Islet of Langerhans (tissue), 1 donor: Measurements from ENCODE around the gene STT3B.

Experiments used
- FAIRE-seq: peaks from one replicate; lab custom pipeline; 2011; peaks lifted over from hg19 to GRCh38; lab: Jason Lieb, UNC

Gene STT3B

DNA sequence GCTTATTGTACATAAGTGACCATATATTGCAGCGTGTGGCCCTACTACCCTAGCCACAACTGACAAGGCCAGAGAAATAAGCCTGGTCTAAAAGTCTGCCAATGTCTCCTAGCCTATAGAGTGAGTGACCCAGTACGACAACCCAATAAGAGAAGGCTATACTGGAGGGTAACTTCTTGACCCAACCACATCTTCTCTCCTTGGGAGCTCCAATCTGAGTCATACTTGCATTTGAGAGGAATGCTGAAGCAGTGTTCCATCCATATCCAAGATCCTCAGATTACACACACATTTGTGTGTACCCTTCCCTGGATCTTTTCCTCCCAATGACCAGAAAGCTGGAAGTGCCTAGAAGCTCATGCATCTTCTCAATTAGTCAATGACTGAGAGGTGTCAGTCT lies 11.3 kb upstream of the STT3B start:
- no peak for FAIRE-seq

DNA sequence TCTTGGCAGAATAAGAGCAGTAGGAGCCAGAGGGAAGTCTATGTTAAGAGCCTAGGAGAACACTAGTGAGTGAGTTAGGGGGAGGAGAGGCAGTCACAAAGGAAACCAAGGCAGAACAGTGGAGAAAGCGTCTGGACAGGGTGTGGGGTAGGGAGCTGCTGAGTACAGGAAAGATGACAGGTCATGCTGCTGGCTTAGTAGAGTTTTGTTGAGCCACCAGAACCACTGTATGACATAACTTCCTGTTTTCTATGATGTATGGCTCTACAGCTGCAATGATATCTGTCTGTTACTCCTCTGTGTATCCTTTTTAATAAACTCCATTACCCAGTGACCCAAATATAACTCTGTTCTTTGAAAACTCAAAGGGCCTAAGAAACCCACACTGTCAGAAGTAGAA lies 10.6 kb upstream of the STT3B start:
- no peak for FAIRE-seq

DNA sequence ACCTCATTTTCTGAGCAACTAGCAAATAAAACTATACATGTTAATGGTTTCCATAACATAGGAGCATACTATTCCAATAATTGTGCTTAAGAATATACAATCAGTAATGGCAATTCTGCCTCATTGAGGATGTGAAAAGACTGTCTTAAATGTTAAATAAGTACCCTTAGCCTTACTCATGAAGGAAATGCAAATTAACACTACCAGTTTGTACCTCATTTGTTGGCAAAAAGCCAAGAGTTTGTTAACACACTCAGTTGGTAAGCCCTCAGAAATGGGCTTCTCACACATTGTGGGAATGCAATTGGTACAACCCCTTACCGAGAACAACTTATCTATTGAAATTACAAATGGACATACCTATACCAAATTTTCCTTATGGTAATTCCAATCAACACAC lies 9.2 kb upstream of the STT3B start:
- FAIRE-seq: no peak

DNA sequence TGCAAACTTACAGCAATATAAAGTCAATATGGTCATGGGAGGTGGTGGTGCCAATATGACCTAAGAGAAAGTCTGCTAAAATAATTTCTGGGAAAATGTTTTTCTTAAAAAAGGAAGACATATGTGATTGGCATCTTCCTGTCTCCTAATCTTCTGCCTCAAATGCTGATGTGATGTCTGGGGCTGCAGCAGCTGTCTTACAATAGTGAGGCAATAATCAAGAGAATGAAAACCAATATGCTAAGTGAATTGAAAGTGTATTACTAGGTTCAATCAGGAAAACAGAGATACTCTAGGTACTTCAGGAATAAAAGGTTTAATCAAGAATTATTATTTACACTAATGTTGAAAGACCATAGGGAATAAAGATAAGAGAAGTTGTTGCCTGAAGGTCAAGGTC lies 7.2 kb upstream of the STT3B start:
- no peak for FAIRE-seq

DNA sequence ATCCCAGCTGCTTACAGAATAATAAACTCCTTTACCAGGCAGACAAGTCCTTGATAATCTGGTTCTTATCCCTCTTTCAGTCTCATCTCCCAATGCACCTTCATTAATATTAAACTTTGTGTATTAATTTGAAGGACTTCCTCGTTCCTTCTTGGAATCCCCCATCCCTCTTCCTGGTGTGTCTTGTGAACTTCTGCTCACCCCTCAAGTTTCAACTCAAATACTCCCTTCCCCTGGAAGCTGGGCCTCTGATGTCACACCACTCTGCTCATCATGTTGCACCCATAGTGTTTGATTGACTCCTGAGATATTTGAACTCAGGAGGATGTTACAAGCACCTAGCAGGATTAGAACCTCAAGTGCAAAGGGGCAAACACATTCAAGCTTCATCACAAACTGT lies 3.3 kb upstream of the STT3B start:
- no peak for FAIRE-seq

DNA sequence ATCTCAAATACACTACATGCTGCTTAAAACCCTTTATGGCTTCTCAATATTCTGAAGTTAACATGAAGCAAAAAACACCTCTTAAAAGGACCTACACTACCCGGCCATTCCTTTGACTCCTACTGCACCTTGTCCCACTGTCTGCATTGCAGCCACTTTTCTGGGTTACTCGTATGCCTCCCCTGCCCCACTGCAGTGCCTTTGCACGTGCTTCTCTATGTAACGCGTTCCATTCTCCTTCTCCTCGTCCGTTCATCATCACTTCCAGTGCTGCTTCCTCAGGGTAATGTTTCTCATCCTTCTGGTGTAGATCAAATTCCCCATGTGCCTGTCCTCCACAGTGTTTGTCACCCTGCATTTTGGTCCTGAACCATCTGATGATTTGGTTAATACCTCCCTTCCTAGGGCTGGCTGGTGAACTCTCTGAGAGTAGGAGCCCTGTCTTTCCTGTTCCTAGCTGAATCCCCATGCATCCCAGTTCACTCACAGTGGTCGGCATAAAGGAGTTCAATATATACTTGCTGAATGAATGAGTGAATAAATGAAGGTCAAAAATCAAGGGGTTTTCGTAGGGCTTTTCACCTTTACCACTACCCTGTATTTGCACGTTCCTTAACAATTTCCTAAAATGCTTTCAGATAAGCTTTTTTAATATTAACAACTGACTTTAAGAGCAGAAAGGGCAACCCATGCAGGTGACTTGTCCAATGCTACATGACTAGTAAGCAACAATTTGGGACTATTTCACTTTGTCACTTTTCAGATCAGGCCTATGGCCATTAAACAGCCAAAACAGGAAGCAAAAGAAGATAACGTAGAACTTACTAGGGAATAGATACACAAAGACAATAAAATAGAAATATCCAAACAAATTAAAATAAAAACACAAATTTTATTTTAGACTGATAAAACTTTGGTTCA lies 2.4 kb upstream of the STT3B start:
- no peak for FAIRE-seq

DNA sequence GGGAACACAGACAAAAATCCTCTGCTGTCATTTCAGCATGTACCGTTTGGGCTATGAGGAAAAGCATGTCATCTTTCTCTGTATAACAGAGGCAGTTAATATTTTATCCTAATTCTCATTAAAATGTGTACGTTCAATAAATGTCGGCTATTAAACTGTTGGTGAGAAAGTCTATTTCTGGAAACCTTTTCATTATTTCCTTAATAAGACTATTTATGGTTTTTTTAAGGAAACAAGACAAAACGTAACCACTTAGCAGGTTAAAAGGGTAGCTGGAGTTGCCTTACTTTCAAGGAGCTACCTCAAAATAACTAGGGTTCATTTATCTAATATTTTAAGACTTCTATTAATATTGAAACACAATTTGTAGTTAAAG lies 1.8 kb upstream of the STT3B start:
- no peak for FAIRE-seq

DNA sequence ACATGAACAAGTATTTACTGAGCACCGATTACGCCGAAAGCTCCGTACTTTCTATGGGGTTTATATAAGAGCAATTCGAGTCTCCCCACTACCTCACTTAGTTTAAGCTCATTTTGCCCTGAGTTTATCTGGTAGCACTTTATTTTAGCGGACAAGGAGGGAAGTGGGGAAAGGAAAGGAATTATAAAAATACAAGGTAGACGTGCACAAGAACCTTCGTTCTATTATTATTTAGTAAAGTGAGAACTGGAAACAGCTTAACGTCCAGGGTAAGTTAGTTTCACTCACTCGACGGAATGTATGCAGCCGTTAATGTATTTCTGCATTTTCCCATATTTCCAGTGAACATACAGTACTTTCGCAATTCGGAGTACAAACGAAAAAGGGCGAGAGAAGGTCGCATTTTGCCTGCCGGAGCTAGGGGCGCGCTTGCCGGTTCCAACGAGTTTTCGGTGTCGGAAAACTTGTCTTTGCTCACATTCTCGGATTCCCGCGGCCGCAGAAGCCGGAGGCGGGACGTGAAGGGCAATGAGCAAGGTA lies 1.2 kb upstream of the STT3B start:
- no peak for FAIRE-seq

DNA sequence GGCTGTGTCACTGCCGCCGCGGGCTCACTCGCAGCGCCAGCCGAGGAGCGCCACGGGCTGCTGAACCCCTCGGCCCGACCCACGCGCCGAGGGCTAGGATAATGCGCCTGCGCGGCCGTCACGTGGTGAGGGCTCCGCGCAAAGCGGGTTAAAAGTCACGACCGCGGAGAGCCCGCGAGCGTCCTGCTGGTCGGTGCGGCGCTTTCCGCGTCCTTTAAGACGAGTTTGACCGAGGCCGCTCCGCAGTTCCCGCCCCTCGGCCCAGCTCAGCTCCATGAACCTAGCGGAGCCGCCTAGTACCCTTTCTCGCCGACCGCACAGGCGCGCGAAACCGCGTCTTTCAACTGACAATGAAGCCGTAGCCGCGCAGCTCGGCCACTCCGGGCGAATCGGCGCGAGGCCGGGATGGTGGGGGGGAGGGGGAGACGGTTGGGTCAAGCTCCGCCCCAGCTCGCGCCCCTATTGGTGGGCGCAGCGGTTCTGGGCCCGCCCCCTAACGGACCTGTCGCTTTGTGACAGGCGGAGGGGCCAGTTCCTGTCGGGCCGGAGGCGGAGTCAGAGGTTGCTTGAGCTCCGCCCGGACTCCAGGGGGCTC lies 636 bp upstream of the STT3B start:
- no peak for FAIRE-seq

DNA sequence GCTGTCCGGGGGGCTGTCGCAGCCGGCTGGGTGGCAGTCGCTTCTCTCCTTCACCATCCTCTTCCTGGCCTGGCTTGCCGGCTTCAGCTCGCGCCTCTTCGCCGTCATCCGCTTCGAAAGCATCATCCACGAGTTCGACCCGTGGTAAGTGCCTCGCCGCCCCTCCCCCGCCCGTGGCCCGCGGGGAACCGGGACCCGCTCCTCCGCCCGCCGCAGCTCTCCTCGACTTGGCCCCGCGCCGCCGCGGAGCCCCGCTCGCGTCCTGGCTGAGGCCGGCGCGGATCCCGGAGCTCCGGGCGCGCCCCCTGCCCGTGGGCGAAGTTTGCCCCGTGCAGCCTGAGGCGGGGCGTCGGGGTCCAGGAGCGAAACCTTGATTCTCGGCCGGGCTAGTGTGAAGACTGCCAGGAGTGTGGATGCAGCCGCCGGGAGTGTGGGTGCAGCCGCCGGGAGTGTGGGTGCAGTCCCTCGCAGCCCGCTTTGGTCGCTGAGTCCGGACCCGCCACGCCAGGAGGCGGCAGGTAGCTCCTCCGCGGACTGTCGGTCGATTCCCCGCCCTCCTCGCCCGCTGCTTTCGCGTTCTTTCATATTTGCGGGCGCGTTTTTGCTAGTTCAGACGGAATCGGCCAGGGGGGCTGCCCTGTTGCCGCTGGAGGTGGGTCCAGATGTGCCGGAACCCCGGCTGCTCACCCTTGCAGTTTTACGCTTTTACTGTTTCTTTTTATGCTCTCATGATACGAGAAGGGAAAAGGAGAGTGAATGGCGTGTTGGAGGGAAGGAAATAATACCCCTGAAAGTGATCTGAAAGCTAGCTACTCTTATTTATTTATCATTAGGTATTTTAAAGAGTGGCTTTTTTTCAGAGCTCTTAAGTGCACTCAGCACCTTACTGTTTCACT lies 692 bp downstream of the STT3B start:
- no peak for FAIRE-seq

DNA sequence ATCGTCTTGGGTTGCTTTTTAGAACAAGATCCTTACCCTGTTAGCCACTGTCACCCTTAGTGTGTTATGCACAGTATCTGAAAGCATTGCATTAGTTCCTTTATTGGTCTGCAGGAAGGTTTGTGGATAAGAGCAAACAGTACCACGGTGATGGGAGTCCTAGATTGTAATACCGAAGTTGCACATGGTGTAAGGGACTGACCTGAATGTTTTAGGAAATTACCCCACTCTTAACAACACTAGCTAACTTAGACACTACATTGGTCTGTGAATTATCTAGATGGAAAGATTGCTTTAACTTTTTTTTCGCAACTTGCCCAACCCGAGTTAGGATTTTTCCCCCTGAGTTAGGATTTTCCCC lies 1.3 kb downstream of the STT3B start:
- FAIRE-seq: no peak

DNA sequence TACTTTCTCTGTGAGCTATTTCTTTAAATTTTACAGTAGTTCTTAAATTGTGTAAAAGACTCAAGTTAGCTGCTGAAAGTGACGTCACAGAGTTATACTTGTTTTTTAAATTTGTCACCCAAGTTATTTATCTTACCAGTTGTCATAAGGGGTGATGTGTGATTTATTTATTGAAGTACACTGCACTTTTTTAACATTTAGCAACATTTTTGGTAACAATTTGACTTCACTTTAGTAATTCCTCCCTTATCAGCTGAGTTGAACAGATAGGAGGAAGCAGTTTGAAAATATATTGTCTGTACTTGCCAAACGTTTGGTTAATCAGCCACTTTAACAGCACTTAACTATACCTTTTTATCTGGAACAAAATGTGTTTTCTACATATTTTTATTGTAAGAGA lies 3.8 kb downstream of the STT3B start:
- peak; percentile 91 for FAIRE-seq

DNA sequence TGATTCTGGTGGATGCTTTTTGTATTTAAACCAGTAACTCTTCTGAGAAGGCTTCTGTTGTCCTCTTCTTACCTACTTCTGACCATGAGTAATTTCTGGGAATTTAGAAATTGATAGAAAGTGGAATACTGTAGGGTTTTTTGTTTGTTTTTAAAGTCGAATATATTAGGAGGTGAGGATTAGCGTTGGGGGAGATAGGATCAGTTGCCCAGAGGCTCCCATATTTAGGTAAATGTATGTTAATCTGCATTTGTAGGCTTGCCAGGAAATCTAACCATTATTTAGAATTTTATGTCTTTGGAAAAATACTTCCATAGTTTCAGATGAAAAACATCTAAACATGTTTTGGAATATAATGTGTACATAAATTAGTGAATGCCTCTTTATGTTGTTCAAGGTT lies 6.1 kb downstream of the STT3B start:
- no peak for FAIRE-seq

DNA sequence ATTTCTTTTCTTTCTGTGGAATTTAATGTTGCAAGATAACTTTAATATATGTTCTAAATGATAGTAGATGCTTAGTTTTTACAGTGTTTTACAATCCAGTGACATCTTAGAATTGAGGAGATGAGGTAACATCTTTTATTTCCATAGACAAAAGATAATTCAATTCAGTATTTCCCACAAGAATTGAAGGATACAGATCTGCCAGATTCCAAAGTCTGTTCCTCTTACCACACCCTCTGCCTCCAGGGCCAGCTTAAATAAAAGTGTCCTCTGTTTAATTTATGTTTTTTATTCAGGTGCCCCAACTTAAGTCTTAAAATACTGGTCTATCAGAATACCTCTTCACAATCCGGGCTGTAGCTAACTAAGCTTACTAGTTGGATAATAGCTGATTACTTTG lies 6.5 kb downstream of the STT3B start:
- FAIRE-seq: no peak

DNA sequence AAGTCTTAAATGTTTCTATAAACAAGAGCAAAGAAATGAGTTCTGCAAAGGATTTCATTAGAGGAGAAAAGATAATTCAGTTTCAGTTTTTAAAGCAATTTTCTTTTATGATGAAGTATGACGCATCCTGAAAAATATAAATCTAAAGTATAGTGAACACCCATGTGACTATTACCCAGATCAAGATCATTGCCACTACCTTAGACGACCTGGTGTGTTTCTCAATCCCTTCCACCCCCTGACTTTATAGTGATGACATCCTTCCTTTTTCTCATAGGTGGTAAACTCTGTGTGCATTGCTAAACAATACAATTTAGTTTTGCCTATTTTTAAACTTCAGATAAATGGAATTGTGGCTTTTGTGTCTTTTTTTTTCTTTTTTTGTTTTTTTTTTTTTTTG lies 8.4 kb downstream of the STT3B start:
- no peak for FAIRE-seq

DNA sequence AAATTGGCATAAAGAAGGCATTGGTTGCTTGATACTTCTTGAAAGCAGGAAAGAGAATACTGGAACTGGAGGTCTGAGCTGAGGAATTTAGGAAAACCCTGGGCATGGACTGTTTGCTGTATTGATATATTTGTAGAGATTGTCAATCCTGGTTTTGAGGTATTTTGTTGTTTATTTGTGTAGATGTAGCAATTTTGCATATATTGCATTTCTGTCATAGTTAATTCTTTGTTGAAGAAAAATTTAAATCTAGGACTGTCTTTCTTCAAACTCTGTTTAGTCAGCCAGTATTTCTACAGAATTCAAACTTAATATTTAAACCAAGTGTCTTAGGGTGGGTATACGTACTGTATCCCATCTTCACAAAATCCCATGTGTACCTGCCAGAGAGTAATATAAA lies 9.5 kb downstream of the STT3B start:
- FAIRE-seq: peak; percentile 5

DNA sequence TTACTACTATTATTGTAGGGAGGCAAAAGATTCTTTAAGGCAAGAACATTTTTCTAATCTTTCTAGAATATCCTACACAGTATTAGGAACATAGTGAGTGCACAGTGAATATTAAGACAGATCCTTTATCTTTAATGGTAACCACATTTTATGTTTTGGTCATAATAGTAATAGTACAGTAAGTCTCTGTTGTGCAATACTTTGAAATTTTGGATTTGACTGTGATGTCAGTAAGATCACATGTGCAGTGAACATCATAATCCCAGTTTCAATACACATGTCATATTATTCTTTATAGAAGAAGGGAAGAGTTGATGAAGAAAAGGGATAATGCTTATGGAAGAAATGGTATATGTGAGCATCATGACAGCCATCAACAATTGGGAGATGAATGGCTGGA lies 10.7 kb downstream of the STT3B start:
- FAIRE-seq: no peak

DNA sequence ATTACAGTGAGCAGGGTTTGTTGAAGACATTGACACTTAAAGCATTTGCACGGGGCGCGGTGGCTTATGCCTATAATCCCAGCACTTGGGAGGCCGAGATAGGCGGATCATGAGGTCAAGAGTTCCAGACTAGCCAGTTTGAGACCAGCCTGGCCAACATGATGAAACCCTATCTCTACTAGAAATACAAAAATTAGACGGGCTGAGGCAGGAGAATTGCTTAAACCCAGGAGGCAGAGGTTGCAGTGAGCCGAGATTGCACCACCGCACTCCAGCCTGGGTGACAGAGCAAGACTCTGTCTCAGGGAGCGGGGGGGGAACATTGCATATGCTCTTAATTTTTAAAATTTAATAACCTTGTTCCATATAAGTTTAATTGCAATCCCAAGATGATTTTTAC lies 11.9 kb downstream of the STT3B start:
- FAIRE-seq: no peak

DNA sequence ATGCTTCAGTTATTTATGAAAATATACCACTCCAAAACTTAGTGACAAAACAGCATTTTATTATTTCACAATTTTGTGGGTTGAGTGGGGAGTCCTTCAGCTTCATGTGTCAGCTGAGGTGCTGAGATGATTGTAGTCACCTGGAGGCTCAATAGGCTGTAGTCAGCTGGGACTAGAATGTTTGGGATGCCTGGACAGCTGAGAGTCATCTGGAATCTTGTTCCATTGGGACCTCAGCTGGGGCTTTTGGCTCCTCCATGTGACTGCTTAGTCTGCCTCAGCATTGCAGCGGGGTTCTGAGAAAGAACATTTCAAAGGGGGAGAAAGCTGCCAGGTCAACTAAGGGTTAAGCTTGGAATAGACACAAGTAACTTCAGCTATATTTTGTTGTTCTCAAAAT lies 13.4 kb downstream of the STT3B start:
- FAIRE-seq: no peak

DNA sequence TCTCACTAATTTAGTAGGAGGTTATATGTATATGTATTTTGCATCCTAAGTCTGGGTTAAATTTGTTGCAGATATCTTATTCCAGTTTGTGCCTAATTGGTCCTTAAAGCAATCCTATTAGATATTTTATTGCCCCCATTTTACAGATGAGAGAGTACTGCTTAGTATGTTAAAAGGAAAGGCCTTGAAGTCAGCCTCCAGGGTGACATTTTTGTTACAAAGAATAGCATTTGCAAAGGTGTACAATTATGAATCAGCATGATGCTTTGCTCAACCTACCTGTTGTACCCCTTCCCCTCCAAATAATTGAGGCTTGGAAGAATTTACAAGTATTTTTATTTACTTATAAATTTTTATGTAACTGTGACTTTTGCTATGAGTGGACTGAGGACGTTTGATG lies 14.0 kb downstream of the STT3B start:
- no peak for FAIRE-seq

DNA sequence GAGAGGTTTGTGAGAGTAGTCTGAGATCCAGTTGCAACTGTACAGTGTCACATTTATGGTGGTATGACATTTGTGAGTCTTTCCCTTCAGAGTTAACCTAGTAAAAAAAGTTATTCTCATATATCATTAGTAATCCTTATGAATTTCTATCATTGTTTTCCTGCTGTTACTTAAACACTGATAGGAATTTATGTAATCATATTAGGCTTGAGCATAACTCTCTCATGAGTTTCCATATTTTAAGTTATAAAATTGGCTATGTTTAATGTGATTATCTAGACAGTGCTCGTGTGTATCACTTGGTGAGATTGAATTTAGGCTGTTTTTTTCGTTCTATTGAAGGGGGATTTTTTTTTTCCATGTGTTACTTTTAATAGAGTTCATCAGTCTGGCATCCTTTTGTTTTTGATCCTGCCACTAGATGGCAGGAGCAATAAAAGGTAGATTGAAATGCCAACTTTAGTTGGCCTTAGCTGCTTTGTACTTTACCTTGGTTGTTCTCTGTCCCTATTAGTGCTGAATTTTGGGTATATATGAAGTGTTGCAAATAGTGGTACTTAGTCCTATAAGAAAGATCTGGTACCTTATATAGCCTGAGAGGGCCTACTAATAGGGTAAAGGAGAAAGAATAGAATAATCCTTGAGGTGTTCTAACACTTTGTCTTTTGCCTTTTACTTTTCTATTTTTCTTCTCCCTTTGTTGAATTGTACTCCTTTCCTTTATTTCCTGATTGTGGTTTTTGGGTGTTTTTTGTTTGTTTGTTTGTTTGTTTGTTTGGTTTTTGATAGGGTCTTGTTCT lies 17.9 kb downstream of the STT3B start:
- peak; percentile 87 for FAIRE-seq

DNA sequence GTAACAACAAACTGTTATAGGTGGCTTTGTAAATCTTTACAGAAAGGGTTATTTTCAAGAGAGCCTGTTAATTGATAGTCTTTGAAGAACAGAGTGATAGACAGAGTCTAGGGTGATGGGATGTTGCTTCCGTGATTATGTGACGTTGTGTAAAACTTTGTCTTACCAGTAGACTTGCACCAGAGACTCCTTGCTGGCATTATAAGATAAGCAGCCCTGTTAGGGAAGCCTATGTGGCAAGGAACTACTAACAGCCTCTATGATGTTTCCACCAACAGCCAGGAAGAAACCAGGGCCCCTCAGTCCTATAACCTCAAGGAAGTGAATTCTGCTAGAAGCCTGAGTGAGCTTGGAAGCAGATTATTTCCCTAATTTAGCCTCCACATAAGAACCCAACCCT lies 18.9 kb downstream of the STT3B start:
- no peak for FAIRE-seq
